NCI-H1436 treated with DMSO at 0.1 percent for 48 hours (cell line): ENCODE measurements around the gene RALBP1.
"Not testable (repeated sequence)": the region's sequence is repeated elsewhere in the genome, so short reads cannot be mapped to it uniquely, and the experiment has no call there.

Experiments
- DNase-seq: peaks from one replicate; lab custom pipeline; 2025; lab: John Stamatoyannopoulos, UW

Gene RALBP1

GRCh38 chr18:9454061-9454703 is 21.1 kb upstream of the RALBP1 start:
- DNase-seq, result no peak

DNA sequence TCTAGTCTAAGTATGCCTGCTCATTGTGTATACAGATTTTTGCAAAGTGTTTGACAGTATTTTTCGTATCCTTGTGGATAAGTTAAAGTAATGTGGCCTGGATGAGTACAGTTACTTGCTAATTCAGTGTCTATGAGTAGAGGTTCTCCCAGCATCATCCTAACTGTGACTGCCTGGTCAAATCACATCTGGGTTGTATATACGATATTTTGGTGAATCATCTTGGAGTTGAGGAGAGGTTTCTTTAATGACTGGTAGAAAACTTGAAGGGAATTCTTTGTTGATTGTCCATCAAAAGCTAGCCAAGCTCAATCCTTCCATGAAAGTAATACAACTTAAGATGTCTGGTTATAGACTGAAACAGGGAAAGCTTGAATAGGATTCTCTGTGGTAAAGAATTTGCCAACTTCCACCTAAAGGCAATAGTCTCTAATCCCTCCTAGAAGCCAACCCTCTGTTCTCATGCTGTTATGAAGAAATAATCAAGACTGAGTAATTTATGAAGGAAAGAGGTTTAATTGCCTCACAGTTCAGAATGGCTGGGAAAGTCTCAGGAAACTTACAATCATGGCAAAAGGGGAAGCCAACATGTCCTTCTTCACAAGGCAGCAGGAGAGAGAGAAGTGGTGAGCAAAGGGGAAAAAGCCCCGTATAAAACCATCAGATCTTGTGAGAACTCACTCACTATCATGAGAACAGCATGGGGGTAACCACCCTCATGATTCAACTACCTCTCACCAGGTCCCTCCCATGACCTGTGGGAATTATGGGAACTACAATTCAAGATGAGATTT is 19.4 kb upstream of the RALBP1 start:
- no peak for DNase-seq

DNA sequence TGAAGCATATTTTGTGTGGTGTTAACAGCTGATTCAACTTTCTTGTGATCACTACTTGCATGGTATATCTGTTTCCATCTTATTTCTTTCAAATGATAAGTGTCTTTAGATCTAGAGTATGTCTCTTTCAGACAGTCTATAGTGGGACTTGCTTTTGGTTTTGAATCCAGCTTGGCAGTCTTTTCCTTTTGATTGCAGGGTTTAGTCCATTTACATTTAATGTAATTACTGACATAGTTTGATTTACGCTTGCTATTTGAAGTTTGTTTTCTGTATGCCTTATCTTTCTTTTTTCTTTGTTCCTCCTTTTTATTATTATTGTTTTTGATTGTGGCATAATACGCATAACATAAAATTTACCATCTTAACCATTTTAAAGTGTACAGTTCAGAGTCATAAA is 9.2 kb upstream of the RALBP1 start:
- no peak for DNase-seq

GRCh38 chr18:9466846-9467245 is 8.5 kb upstream of the RALBP1 start:
- DNase-seq, result no peak

GRCh38 chr18:9468998-9469397 is 6.3 kb upstream of the RALBP1 start:
- DNase-seq, result no peak

DNA sequence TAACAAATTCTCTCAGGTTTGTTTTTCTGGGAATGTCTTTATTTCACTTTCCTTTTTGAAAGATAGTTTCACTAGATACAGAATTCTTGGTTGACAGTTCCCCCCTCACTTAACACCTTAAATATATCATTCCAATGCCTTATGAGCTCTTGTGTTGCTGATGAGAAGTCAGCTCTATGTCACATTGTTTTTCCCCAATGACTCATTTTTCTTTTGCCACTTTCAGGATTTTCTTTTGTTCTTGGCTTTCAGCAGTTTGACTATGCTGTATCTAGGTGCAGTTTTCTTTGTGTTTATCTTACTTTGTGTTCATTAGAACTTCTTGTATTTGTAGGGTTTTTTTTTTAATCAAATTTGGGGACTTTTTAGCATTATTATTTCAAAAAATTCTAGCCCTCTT is 5.6 kb upstream of the RALBP1 start:
- no peak for DNase-seq

GRCh38 chr18:9474108-9474982 is 968 bp upstream of the RALBP1 start:
- DNase-seq, result no peak

GRCh38 chr18:9475643-9476591 is 604 bp downstream of the RALBP1 start:
- no peak for DNase-seq

- not testable (repeated sequence) for DNase-seq
Measured at GRCh38 chr18:9476949-9477348, 1.6 kb downstream of the RALBP1 start.

GRCh38 chr18:9477509-9477908 is 2.2 kb downstream of the RALBP1 start:
- DNase-seq, result no peak

DNA sequence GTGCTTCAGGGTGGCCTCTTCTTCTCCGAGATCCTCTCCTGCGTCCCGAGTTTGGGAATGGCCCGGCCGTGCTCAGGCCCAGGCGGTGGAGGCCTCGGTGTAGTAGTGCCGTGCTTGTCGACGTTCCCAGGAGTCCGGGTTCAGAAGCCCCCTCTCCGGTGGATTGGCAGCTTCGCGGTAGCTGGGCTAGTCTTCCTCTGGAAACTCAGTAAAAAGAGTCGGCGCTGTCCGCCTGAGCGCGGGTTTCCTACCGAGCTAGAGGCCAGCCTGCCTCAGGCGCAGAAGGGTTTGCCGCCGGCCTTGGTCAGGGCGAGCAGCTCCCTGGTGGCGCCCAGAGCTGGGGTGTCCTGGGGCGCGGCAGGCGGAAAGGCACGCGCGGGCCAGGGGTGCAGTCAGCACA is 3.2 kb downstream of the RALBP1 start:
- DNase-seq, result no peak

DNA sequence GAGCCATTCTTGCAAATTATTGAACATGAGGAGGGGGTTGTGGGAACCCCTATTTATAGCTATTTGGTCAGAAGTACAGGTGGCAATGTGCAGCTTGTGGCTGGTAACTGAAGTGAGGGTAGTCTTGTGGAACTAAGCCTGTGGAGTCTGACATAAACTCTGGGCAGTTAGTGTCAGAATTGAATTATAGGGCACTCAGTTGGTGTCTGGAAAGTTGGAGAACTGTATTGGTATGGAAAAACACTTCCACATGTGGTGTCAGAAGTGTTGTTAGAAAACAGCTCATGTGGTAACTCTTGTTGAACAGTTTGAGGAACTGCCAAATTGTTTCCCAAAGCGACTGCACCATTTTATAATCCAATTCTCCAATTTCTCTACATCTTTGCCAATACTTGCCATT is 7.5 kb downstream of the RALBP1 start:
- no peak for DNase-seq

GRCh38 chr18:9483526-9483925 is 8.2 kb downstream of the RALBP1 start:
- no peak for DNase-seq

DNA sequence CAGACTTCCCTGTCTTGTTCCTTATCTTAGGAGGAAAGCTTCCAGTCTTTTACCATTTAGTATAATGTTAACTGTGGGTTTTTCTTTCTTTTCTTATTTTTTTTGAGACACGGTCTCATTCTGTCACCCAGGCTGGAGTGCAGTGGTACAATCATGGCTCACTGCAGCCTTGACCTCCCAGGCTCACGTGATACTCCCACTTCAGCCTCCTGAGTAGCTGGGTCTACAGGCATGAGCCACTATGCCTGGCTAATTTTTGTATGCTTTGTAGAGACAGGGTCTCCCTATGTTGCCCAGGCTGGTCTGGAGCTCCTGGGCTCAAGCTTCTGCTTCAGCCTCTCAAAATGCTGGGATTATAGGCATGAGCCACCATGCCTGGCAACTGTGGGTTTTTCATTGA is 9.5 kb downstream of the RALBP1 start:
- DNase-seq, result not testable (repeated sequence)

DNA sequence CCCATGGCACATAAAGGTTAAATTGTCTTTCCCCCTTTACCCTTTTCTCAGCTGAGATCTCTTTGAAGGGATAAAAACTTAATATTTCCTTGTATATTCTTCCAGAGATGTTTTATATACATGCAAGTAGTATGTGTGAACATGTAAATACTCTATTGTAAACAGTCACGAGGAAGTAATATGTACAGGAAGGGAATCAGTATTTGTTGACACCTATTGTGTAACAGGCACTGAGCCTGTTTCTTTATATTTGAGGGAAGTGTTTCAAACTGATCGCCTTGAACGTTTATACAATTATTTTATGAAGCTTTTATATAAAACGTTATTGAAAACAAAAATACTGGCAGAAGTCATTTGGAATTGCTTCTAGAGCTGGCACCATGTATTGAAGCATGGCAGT is 13.2 kb downstream of the RALBP1 start:
- no peak for DNase-seq

- DNase-seq, result no peak
Measured at GRCh38 chr18:9494778-9495331, 19.5 kb downstream of the RALBP1 start.

DNA sequence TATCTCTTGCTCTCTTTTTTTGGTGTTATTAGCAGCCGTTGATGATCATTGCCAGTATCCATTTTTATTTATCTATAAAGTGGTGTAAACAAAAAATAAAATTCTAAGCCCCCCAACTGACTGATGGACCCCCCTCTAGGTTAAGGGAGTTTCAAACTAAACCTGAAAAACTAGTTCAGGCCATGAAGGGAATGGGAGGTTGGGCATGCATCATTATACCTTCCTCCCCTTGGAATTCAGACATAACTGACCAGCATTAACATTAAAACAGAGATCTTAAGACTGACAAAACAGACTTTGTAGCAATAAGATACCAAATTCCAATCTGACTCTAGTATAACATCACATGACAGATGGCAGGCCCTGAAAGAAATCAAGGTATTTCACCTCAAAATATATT is 20.2 kb downstream of the RALBP1 start:
- DNase-seq, result no peak

DNA sequence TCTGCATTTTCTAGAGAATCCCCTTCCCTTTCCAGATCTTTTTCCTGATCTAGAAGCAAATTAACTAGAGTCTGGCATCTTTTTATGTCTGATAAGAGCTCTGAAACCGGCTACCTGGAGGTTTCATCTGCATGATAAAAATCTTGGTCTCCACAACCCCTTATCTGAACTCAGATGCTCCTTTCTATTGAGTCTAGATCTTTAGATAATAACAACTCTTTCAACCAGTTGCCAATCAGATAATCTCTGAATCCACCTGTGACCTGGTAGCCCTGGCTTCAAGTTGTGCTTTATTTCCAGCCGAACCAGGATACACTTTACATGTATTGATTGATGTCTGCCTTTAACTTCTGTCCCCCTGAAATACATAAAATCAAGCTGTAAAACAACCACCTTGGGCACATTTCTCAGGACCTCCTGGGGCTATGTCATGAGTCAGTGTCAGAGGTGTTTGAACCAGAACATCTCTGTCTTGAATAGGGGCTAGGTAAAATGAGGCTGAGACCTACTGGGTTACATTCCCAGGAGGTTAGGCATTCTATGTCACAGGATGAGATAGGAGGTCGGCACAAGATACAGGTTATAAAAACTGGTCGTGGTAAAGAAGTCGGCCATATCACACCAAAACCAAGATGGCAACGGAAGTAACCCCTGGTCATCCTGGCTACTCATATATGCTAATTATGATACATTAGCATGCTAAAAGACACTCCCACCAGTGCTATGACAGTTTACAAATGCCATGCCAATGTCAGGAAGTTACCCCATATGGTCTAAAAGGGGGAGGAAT is 20.8 kb downstream of the RALBP1 start:
- no peak for DNase-seq

GRCh38 chr18:9506046-9506792 is 30.9 kb downstream of the RALBP1 start:
- DNase-seq, result no peak
